HEK293T (cell line): ENCODE results near the gene ESR1.

Experiments used
- NFRKB ChIP-seq: fragments of 450-650 bp; IDR thresholded peaks from 2 replicates; pipeline ENCODE4 v1.6.1; 2016; ENCODE audit warnings: mild to moderate bottlenecking, moderate library complexity
- SP1 ChIP-seq: fragments of 450-650 bp; IDR thresholded peaks from 2 replicates; pipeline ENCODE4 v1.6.1; 2017
- SUZ12 ChIP-seq: fragments of 450-650 bp; IDR thresholded peaks from 2 replicates; pipeline ENCODE4 v1.6.1; 2016; ENCODE audit warnings: mild to moderate bottlenecking
- TARDBP ChIP-seq: fragments of 450-650 bp; IDR thresholded peaks from 2 replicates; pipeline ENCODE4 v1.6.1; 2016

DNA sequence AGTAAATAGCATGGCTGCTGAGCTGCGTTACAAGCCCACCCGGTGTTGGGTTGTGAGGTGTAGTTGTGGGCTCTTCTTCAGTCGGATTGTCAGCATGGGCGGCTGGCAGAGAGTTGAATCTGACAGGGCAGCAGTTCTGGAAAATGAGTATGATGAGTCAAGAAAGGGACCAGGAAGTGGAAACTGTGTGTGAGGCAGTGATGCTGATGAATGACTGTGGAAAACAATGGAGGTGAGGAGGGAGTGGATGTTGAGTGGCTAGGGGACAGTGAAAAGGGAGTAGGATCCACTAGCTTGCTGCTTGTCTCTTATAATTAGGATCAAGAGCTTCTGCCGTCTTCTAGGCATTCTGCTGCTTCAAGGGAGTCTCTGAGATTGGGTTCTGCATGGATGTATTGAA is 154.3 kb downstream of the ESR1 start:
- TF ChIP-seq NFRKB (no peak), TARDBP (no peak), SUZ12 (no peak), SP1 (no peak)
